Stimulated activated CD8-positive, alpha-beta memory T cell treated with anti-CD3 and anti-CD28 coated beads, Interleukin-4, amount 100 ng/mL, for 48 hours (primary cell): ENCODE data around the gene NCKAP5.

Source experiments
- DNase-seq: peaks from one replicate; pipeline ENCODE4 v3.0.0-alpha.2; 2020

The NCKAP5 gene

GRCh38 chr2:133193544-133194361 is 374.5 kb downstream of the NCKAP5 start:
- DNase-seq = no peak

DNA sequence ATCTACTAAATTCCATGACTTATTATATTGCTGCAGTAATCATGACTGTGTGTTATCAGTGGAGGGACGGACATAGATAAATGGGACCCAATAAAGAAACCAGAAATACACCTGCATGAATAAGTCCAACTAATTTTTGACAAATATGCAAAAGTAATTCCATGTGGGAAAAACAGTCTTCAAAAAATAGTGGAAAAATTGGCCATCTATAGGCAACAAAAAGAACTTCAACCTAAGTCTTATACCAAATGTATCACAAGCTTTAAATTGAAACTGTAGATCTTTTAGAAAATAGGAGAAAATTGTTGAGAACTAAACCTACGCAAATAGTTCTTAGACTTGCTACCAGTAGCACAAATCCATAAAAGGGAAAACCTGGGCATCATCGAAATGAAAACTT is 376.2 kb downstream of the NCKAP5 start:
- no peak for DNase-seq

DNA sequence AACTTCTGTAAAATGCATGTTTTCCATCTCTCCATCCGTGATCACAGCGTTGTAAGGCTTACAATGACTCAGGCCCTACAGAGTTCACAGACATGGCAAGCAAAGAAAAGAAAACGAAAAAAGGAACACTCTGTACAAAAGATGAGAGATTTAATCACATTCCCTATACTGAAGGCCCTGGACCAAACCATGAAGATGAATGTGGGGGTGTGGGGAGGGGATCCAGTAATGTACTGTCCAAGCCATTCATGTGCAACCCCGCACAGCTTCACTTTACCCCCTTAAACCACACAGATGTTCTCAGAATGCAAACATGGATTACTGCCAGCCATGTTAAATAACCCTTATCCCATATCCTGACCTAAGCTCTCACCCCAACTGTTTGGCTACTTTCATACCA is 391.1 kb downstream of the NCKAP5 start:
- no peak for DNase-seq

GRCh38 chr2:133175926-133176325 is 392.3 kb downstream of the NCKAP5 start:
- no peak for DNase-seq

- no peak for DNase-seq
Measured at GRCh38 chr2:133173224-133173623, 395.0 kb downstream of the NCKAP5 start.

- DNase-seq = no peak
Measured at GRCh38 chr2:133171393-133172004, 396.8 kb downstream of the NCKAP5 start.

DNA sequence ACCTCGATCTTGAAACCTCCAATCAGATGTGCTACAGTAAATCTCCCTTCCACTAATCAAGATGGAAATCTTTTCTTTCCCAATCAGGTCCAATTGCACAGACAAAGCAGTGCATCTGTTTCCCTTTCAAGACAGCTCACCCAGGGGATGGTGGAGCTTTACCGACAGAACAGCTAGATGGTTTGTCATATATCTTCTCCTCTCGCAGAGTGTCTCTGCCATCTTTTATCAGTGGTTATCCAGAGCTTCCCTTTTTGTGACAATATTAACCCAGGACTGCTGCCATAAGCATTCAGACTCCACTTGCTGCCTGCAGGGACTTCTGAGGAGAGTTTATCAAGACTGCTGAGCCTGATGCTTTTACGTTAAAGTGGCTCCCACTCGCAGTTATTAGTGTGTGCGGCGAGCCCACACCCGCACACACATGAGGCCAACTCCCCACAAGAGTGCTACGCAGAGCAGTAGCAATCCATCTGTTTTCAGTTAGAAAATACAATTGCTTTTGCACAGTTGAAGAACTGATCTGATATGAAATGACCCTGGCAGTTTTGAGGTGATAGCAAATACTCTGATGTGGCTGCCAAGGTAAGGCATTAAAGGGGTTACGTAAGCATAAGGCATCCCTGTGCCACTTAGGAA is 398.9 kb downstream of the NCKAP5 start:
- DNase-seq = no peak

DNA sequence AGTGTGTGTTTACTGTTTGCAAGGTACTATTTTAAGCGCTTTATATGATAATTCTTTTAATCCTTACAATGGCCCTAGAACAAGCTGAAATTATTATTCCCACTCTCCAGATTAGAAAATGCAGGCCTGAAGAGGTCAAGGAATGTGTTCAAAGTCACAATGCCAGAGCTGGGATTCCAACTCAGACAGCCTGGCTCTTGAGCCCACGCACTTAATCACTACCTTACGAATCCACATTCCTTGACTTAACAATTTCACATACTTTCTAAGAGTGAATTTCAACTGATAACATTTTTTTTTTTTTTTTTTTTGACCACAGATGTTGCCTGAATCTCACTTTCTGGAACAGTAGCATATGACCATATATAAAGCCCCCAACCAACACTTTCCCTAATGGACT is 400.3 kb downstream of the NCKAP5 start:
- no peak for DNase-seq

DNA sequence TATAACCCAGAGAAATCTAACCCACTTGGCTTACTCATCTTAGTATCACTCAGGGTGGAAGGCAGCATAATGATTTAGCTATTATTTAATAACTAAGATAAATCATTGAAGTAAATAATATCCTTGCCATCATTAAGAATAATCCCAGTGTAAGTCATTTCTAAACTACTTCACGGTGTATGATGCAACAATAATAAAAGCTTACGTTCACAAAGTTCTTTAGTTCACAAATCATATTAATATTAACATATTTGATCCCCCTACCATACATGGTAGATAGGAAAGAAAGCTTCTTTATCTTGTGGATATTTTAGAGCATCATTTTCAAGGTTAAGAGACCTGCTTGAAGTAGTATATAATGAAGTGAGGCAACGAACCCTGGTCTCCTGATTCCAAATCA is 401.0 kb downstream of the NCKAP5 start:
- no peak for DNase-seq

GRCh38 chr2:133166031-133166430 is 402.2 kb downstream of the NCKAP5 start:
- DNase-seq = no peak

DNA sequence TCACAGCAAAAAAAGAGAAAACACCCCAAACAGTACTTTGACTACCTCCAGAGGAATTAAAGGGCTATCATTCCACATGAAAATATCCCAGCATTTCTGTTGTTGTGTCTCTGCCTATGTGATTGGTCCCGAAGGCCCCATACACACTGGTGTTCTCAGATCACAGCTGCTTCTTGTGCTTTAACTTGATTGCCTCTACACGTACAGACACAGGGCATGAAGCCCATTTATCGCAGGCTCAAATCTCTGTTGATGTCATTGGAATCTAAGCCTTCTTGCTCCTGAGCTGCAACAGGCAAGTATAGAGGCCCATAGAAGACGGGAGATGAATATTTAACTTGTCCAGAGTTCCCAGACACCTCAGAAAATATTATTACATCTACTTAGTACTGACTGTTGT is 405.2 kb downstream of the NCKAP5 start:
- DNase-seq = no peak

DNA sequence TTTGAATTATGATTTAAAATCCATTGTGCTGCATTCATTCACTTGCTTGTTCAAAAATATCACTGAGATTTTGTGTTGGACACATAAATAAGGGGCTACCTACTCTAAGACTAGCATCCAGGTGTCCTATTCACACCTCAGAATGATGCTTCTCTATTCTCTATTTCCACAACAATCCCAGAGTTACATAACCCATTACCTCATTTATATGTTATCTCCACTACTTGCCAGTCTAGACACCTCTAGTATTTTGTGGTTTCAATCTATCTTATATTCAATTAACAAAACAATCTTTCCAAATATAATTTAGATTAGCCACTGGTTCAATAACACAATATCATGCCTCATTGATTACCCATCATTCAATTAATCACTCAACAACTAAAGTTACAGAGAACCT is 409.8 kb downstream of the NCKAP5 start:
- DNase-seq = no peak

- no peak for DNase-seq
Measured at GRCh38 chr2:133158024-133158423, 410.2 kb downstream of the NCKAP5 start.

GRCh38 chr2:133157141-133157540 is 411.1 kb downstream of the NCKAP5 start:
- DNase-seq = no peak

- DNase-seq = no peak
Measured at GRCh38 chr2:133152801-133153200, 415.5 kb downstream of the NCKAP5 start.

DNA sequence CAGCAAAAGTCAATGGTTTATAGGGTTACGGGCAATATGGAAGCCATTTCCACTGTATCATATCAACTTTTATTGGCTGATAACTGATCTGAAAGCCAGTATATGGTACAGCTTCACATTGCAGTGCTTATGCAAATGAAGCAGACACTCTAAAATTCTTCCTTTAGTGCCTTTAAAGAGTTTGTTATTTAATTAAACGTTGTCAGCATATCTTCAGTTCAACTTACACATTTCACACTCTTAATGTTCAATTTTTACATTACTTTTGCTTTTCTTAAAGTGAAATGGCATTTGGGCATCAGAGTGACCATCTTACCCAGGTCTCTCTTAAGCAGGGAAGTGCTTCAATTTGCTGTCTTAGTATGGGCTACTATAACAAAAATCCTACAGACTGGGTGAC is 420.1 kb downstream of the NCKAP5 start:
- no peak for DNase-seq

DNA sequence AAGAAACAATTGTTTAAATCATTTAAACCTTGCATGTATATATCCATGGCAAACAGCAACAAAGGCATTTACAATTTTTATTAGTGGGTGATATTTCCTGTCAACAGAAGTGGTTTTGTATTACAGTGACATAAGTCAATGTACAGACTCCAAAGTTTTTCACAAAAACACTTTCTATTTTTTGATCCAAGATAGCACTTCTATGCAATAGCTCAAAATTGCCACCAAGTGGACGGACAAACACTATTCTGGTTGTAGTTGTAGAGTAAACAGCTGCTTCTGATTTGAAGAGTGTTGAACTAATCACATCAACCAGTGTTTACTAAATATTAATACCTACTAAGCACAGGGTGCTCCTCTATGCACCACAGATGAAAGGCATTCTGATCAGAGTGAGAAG is 421.4 kb downstream of the NCKAP5 start:
- DNase-seq = no peak

- no peak for DNase-seq
Measured at GRCh38 chr2:133143645-133144044, 424.6 kb downstream of the NCKAP5 start.

- DNase-seq = no peak
Measured at GRCh38 chr2:133142087-133142486, 426.2 kb downstream of the NCKAP5 start.

DNA sequence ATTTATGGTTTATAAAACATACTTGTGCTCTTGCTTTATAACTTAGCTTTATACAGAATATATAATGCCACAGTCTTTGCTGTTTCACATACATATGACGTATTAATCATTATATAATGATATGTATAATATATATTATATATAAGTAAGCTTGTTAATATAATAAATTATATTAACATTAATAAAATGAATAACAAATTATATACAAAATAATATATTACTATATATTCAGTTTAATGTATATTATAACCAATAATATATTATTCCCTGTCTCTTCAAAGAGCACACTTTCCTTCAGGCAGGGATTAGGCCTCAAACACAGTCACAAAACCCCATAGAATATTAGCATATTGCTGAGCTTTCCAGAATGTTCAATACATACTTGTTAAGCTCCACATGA is 427.6 kb downstream of the NCKAP5 start:
- no peak for DNase-seq

DNA sequence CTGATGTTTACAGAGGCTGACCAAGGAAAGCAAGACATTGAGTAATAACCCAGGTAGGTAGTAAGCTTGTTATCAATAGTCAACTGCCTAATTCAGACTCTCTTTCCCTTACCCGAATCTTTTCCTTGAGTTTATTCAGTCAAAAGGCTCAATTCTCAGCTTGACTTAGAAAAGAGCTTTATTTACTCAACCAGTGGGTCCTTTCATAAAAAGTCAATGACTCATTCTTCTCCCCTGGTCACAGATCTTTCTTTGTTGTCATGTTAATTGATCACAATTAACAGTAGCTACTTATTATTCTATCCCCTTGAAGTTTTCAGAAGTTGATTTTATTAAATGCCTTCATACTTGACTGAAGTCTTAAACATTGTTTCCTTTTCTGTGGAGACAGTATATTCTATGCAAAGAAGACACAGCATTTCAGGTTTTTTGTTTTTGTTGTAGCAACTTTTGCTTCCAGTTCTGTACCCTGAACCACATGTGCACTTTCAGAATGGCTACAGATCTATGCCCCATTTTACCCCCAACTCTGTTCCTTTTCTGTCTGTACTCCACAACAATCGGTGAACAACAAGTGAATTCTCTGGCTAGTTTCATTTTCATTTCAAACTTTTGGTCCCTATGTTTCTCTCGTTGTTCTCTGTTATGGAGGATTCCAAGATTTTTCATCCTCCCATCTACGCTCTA is 428.3 kb downstream of the NCKAP5 start:
- no peak for DNase-seq

GRCh38 chr2:133138693-133139092 is 429.6 kb downstream of the NCKAP5 start:
- DNase-seq = no peak

GRCh38 chr2:133135035-133135654 is 433.1 kb downstream of the NCKAP5 start:
- DNase-seq = no peak
